HepG2 (cell line): Measurements from ENCODE around the gene RECQL5. TPM values are rescaled to one million over a fixed set of nuclear protein-coding genes. Genes with fewer than 3 reads are reported as not detected.
A peak's percentile ranks its signal among the peaks of the same experiment; 100 is the strongest.

Experiments used
- ATF7 ChIP-seq, 2 experiments: fragments of 450-650 bp in 1 of 2; sonication (generic) in 1 of 2; formaldehyde crosslinking in 1 of 2; IDR thresholded peaks; 2 replicates each; pipeline versions ENCODE4 v1.4.0 to v1.6.1; 2016 to 2020; ENCODE audit warnings: antibody characterized with exemption in 1 of 2, mild to moderate bottlenecking in 1 of 2, missing genetic modification reagents in 1 of 2
- BORCS8-MEF2B ChIP-seq: sonication (generic); formaldehyde crosslinking; IDR thresholded peaks from 2 replicates; pipeline ENCODE4 v1.8.0; 2022; ENCODE audit warnings: mild to moderate bottlenecking, missing genetic modification reagents
- MAFK ChIP-seq, 2 experiments: IDR thresholded peaks in 1 of 2; conservative IDR thresholded peaks in 1 of 2; 2 replicates each; pipeline ENCODE4 v1.6.1; 2011; ENCODE audit warnings: improper control_type of control experiment in 2 of 2, low read length in 2 of 2
- MXD4 ChIP-seq: IDR thresholded peaks from 2 replicates; pipeline ENCODE4 v1.6.1; 2016; ENCODE audit warnings: mild to moderate bottlenecking, missing biosample characterization, missing genetic modification reagents
- NR2F6 ChIP-seq, 2 experiments: IDR thresholded peaks; 2 replicates each; pipeline ENCODE4 v1.6.1; 2016; ENCODE audit warnings: antibody characterized with exemption in 1 of 2, mild to moderate bottlenecking in 1 of 2
- SPEN ChIP-seq: sonication (generic); formaldehyde crosslinking; IDR thresholded peaks from 2 replicates; pipeline ENCODE4 v1.5.1; 2020; ENCODE audit warnings: low read depth, mild to moderate bottlenecking, missing genetic modification reagents
- SRSF4 ChIP-seq: fragments of 200-400 bp; formaldehyde crosslinking; IDR thresholded peaks from one replicate; pipeline ENCODE4 v1.6.1; 2018; ENCODE audit warnings: mild to moderate bottlenecking, low read depth, low read length, moderate library complexity; ENCODE audit not compliant: poor library complexity, severe bottlenecking
- TBP ChIP-seq: sonication (generic); formaldehyde crosslinking; IDR thresholded peaks from 2 replicates; pipeline ENCODE4 v1.5.0; 2020; ENCODE audit warnings: missing genetic modification reagents
- YY1 ChIP-seq: IDR thresholded peaks from 2 replicates; pipeline ENCODE4 v1.6.1; 2011; ENCODE audit warnings: low read length, low read depth, moderate library complexity, mild to moderate bottlenecking; ENCODE audit not compliant: insufficient read depth, insufficient replicate concordance
- ZFP41 ChIP-seq: sonication (generic); formaldehyde crosslinking; IDR thresholded peaks from 2 replicates; pipeline ENCODE4 v1.4.0; 2020; ENCODE audit warnings: mild to moderate bottlenecking, missing genetic modification reagents, borderline replicate concordance
- ZNF282 ChIP-seq: fragments of 450-650 bp; IDR thresholded peaks from 2 replicates; pipeline ENCODE4 v1.6.1; 2018; ENCODE audit not compliant: partially characterized antibody
- ZNF567 ChIP-seq: sonication (generic); formaldehyde crosslinking; IDR thresholded peaks from 2 replicates; pipeline ENCODE4 v1.8.1; 2023; ENCODE audit warnings: mild to moderate bottlenecking, missing genetic modification reagents, borderline replicate concordance
- ZNF572 ChIP-seq: sonication (generic); formaldehyde crosslinking; IDR thresholded peaks from 2 replicates; pipeline ENCODE4 v1.5.1; 2020; ENCODE audit warnings: mild to moderate bottlenecking, missing genetic modification reagents
- ZNF619 ChIP-seq: sonication (generic); formaldehyde crosslinking; IDR thresholded peaks from 2 replicates; pipeline ENCODE4 v1.4.0; 2020; ENCODE audit warnings: mild to moderate bottlenecking, missing genetic modification reagents
- polyA plus RNA-seq, 8 experiments: library from polyadenylated mRNA; depleted of rRNA in 3 of 8; stranded (reverse) in 7 of 8; unstranded in 1 of 8; fragments of >200 nt; fragmentation: Illumina TruSeq in 4 of 8; extraction: Trizol in 4 of 8; gene quantifications; 2 replicates each; pipeline versions ENCODE4 v1.2.1 to v1.2.3, GENCODE V29; 2011 to 2016; ENCODE audit warnings: low read depth in 4 of 8, missing spikeins in 1 of 8, mixed read lengths in 1 of 8; ENCODE audit not compliant: insufficient read depth in 1 of 8
- total RNA-seq, 5 experiments: library from RNA; depleted of rRNA; stranded (reverse); fragments of >200 nt; fragmentation: Illumina TruSeq; extraction: Trizol; gene quantifications; 2 replicates each; pipeline ENCODE4 v1.2.3, GENCODE V29; 2016; ENCODE audit warnings: low read depth in 1 of 5
- TF ChIP-seq, protein P1 (sequence below): sonication (generic); formaldehyde crosslinking; IDR thresholded peaks from 2 replicates; pipeline ENCODE4 v1.4.0; 2020; ENCODE audit warnings: missing genetic modification reagents
- TF ChIP-seq, protein P2 (sequence below): sonication (generic); formaldehyde crosslinking; IDR thresholded peaks from 2 replicates; pipeline ENCODE4 v1.5.1; 2020; ENCODE audit warnings: mild to moderate bottlenecking, missing genetic modification reagents, moderate library complexity
- TF ChIP-seq, protein P3 (sequence below): IDR thresholded peaks from 2 replicates; pipeline ENCODE4 v1.6.1; 2016; ENCODE audit warnings: missing compliant biosample characterization, missing genetic modification reagents, borderline replicate concordance
- TF ChIP-seq, protein P4 (sequence below): IDR thresholded peaks from 2 replicates; pipeline ENCODE4 v1.6.1; 2016; ENCODE audit warnings: missing genetic modification reagents, missing compliant biosample characterization

RECQL5 gene
- total and polyA plus RNA-seq, 2 of the 13 experiments (the other 11 are each of a cell fraction or from before 2014, with no cell fraction given), result 27.7 to 32.0 TPM

DNA sequence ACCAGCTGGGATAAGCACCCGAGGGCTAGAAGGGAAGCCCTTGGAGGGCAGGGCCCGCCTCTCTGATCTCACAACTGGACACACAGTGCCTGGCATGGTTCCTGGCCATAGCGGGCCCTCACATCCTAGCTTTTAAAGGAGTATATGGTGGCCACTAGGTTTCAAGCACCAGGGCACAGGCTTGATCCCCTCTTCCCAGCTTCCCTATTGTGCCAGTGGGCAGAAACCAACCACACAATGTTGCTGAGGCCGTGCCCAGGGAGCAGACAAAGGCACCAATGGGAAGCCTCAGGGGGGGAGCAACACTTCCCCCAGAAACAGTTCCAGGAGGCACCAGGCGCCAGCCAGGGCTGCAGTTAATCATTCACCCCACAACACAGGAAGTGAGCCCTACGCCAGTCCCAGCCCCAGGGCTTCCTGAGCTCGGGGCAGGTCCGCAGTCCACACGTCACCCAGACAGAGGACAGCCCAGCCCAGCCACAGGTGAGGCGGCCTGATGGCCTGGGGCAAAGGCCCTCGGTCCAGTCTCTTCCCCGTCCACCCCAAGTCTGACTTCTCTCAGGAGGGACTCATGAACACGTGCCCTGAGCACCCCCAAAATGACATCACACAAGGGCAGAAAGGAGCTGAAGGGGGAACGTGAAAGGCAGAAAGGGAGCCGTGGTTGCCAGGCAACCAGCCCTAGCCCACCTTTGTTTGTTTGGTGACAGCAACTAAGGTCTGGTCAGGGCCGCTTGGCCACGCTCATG lies 20.9 kb downstream of the RECQL5 start (continued):
- no peak for TF ChIP-seq ATF7 (IDR thresholded peaks at IDR 0.05)
- peak; percentile 72; the same call in 1 of the 2 replicates for TF ChIP-seq ATF7 (CRISPR knock-in tag; IDR thresholded peaks at IDR 0.05)
- TF ChIP-seq SRSF4, result no peak
- TF ChIP-seq BORCS8-MEF2B (CRISPR knock-in tag), result peak; percentile 71; the same call in 1 of the 2 replicates
- TF ChIP-seq, protein P1, sequence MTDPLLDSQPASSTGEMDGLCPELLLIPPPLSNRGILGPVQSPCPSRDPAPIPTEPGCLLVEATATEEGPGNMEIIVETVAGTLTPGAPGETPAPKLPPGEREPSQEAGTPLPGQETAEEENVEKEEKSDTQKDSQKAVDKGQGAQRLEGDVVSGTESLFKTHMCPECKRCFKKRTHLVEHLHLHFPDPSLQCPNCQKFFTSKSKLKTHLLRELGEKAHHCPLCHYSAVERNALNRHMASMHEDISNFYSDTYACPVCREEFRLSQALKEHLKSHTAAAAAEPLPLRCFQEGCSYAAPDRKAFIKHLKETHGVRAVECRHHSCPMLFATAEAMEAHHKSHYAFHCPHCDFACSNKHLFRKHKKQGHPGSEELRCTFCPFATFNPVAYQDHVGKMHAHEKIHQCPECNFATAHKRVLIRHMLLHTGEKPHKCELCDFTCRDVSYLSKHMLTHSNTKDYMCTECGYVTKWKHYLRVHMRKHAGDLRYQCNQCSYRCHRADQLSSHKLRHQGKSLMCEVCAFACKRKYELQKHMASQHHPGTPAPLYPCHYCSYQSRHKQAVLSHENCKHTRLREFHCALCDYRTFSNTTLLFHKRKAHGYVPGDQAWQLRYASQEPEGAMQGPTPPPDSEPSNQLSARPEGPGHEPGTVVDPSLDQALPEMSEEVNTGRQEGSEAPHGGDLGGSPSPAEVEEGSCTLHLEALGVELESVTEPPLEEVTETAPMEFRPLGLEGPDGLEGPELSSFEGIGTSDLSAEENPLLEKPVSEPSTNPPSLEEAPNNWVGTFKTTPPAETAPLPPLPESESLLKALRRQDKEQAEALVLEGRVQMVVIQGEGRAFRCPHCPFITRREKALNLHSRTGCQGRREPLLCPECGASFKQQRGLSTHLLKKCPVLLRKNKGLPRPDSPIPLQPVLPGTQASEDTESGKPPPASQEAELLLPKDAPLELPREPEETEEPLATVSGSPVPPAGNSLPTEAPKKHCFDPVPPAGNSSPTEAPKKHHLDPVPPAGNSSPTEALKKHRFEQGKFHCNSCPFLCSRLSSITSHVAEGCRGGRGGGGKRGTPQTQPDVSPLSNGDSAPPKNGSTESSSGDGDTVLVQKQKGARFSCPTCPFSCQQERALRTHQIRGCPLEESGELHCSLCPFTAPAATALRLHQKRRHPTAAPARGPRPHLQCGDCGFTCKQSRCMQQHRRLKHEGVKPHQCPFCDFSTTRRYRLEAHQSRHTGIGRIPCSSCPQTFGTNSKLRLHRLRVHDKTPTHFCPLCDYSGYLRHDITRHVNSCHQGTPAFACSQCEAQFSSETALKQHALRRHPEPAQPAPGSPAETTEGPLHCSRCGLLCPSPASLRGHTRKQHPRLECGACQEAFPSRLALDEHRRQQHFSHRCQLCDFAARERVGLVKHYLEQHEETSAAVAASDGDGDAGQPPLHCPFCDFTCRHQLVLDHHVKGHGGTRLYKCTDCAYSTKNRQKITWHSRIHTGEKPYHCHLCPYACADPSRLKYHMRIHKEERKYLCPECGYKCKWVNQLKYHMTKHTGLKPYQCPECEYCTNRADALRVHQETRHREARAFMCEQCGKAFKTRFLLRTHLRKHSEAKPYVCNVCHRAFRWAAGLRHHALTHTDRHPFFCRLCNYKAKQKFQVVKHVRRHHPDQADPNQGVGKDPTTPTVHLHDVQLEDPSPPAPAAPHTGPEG (CRISPR knock-in tag), result no peak
- TF ChIP-seq ZNF567 (CRISPR knock-in tag), result peak; percentile 94
- TF ChIP-seq YY1, result peak; percentile 39
- no peak for TF ChIP-seq ZNF282
- TF ChIP-seq, protein P2, sequence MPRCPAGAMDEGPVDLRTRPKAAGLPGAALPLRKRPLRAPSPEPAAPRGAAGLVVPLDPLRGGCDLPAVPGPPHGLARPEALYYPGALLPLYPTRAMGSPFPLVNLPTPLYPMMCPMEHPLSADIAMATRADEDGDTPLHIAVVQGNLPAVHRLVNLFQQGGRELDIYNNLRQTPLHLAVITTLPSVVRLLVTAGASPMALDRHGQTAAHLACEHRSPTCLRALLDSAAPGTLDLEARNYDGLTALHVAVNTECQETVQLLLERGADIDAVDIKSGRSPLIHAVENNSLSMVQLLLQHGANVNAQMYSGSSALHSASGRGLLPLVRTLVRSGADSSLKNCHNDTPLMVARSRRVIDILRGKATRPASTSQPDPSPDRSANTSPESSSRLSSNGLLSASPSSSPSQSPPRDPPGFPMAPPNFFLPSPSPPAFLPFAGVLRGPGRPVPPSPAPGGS (CRISPR knock-in tag), result peak; percentile 95
- peak; percentile 52 for TF ChIP-seq ZNF619 (CRISPR knock-in tag)
- TF ChIP-seq, protein P3, sequence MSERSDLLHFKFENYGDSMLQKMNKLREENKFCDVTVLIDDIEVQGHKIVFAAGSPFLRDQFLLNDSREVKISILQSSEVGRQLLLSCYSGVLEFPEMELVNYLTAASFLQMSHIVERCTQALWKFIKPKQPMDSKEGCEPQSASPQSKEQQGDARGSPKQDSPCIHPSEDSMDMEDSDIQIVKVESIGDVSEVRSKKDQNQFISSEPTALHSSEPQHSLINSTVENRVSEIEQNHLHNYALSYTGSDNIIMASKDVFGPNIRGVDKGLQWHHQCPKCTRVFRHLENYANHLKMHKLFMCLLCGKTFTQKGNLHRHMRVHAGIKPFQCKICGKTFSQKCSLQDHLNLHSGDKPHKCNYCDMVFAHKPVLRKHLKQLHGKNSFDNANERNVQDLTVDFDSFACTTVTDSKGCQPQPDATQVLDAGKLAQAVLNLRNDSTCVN (CRISPR knock-in tag), result peak; percentile 9; the same call in 1 of the 2 replicates
- TF ChIP-seq ZFP41 (CRISPR knock-in tag), result peak; percentile 89; the same call in 1 of the 2 replicates
- 0 out of 2 replicates have a peak, but pooled peaks have one; percentile 37 for TF ChIP-seq TBP
- TF ChIP-seq SPEN (CRISPR knock-in tag), result peak; percentile 58; the same call in 1 of the 2 replicates
- TF ChIP-seq MAFK (conservative IDR thresholded peaks at IDR 0.05 in 1 of 2, IDR thresholded peaks at IDR 0.05 in 1 of 2; ENCODE audit: low read length in 2 of 2), result no peak
- no peak; the same call in 1 of the 2 replicates for TF ChIP-seq NR2F6 (IDR thresholded peaks at IDR 0.05)
- peak; percentile 63; the same call in 1 of the 2 replicates for TF ChIP-seq NR2F6 (CRISPR knock-in tag; IDR thresholded peaks at IDR 0.05)
- 0 out of 2 replicates have a peak, but pooled peaks have one; percentile 87 for TF ChIP-seq ZNF572
- TF ChIP-seq MXD4 (CRISPR knock-in tag), result peak; percentile 97
- TF ChIP-seq, protein P4, sequence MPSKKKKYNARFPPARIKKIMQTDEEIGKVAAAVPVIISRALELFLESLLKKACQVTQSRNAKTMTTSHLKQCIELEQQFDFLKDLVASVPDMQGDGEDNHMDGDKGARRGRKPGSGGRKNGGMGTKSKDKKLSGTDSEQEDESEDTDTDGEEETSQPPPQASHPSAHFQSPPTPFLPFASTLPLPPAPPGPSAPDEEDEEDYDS, result peak; percentile 84
